ENCODE measurements around the gene PGC. TPM values are rescaled to one million over a fixed set of nuclear protein-coding genes. Genes with fewer than 3 reads are reported as not detected.

PGC gene
- total and polyA plus RNA-seq, 2 donors (not counting 1 experiment from before 2014, with no cell fraction given): not detected

DNA sequence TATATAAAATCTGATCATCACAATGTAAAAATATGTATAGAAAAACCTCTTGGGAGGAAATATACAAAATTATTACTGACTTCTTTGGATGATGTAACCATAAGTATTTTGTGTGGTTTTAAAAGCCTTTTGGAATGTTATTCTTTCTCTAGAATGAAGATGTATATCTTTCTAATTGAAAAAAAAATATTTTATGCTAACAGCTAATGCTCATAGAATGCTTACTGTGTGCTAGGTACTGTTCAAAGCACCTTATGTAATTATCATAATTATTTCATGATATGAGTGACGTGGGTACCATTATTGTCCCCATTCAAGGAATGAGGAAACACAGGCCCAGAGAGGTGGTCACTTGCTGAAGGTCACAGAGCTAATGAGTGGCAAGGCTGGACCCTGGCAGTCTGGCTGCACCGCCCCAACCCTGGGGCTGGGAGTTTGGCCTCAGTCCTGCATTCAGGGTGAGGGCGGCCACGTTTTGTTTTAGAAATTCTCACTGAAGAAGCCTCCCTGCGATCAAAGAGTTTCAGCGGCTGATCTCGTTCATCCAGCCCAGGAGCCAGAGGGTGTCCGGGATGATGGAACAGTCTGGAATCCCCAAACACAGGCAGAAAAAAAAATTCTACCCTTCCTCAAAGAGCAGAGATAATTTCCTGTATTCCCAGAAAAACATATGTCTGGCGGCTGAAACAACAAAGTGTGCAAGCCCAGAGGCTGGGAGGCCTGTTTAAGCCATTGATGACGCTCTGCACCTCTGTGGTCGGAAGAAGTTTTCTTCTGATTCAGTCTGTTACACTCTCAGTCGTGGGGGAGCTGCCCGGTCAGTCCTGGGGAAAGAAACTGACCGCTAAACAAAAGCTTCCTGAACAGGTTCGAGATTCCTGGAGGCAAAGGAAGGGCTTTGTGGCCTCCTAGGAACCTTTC lies 49.1 kb downstream of the PGC start:
- H3K36me3 ChIP-seq (replicated peaks in 1 of 2; ENCODE audit: control extremely low read depth in 1 of 2, control insufficient read depth in 1 of 2, extremely low read depth in 1 of 2, insufficient read depth in 2 of 2, low read length in 1 of 2): peaks cover 0 to 61% of the 10 kb centered on the region in 2 experiments
- ATAC-seq (ENCODE audit: low read depth): no peak
- H3K27ac Mint-ChIP-seq: peak overlapping the region; percentile 71
- H3K9me3 ChIP-seq (ENCODE audit: control extremely low read depth in 1 of 3, control insufficient read depth in 2 of 3, insufficient read depth in 1 of 3, low read length in 2 of 3): peaks cover 0 to 7% (median 0%) of the 10 kb centered on the region in 3 donors
- peaks cover 95% of the 10 kb centered on the region for H3K79me2 ChIP-seq (ENCODE audit: control insufficient read depth, insufficient read depth, low read length)
- no peak for DNase-seq
- peak overlapping the region in 1 of 2 donors; percentile 49 for H3K27ac ChIP-seq (ENCODE audit: low read length in 2 of 2)
- H3K4me2 ChIP-seq (replicated peaks; ENCODE audit: low read depth, low read length, poor library complexity, severe bottlenecking): no peak overlapping the region
- no peak for TF ChIP-seq EZH2 (IDR thresholded peaks at IDR 0.05; ENCODE audit: borderline replicate concordance, insufficient read depth, low read depth, low read length, poor library complexity, severe bottlenecking)
- TF ChIP-seq, protein P1, sequence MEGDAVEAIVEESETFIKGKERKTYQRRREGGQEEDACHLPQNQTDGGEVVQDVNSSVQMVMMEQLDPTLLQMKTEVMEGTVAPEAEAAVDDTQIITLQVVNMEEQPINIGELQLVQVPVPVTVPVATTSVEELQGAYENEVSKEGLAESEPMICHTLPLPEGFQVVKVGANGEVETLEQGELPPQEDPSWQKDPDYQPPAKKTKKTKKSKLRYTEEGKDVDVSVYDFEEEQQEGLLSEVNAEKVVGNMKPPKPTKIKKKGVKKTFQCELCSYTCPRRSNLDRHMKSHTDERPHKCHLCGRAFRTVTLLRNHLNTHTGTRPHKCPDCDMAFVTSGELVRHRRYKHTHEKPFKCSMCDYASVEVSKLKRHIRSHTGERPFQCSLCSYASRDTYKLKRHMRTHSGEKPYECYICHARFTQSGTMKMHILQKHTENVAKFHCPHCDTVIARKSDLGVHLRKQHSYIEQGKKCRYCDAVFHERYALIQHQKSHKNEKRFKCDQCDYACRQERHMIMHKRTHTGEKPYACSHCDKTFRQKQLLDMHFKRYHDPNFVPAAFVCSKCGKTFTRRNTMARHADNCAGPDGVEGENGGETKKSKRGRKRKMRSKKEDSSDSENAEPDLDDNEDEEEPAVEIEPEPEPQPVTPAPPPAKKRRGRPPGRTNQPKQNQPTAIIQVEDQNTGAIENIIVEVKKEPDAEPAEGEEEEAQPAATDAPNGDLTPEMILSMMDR (IDR thresholded peaks at IDR 0.05): no peak
- H3K9ac ChIP-seq (ENCODE audit: low read length): no peak overlapping the region
- no peaks in the 10 kb centered on the region for H3K9me3 Mint-ChIP-seq (ENCODE audit: insufficient read depth)
- H2AFZ ChIP-seq (ENCODE audit: insufficient read depth, low read depth, low read length, poor library complexity, severe bottlenecking): no peak overlapping the region
- no peaks in the 10 kb centered on the region for H3K27me3 ChIP-seq (replicated peaks in 1 of 4; ENCODE audit: control extremely low read depth in 1 of 4, control insufficient read depth in 3 of 4, insufficient read depth in 4 of 4, low read length in 3 of 4)
- intact Hi-C loops (cut with micrococcal nuclease): loop anchor here (5.0 kb wide), 1 partner anchor 34 kb away; no protein-coding TSS in a partner anchor
- H3K4me1 Mint-ChIP-seq: peaks cover 79% of the 10 kb centered on the region
- 85% methylated on average over 13 of the region's 15 CpGs for WGBS (ENCODE audit: insufficient coverage)
- POLR2A ChIA-PET: interaction anchor here (0.8 to 11.0 kb wide), 2 partner anchors 33 to 36 kb away, joined by 4 to 342 read pairs; partner anchors contain the start of gene TFEB
- no peaks in the 10 kb centered on the region for H3K27me3 Mint-ChIP-seq
- H3K4me3 Mint-ChIP-seq: no peak overlapping the region
- peaks cover 93% of the 10 kb centered on the region for H4K20me1 ChIP-seq (ENCODE audit: control insufficient read depth, insufficient read depth, low read length, poor library complexity, severe bottlenecking)
- H3K4me1 ChIP-seq (ENCODE audit: control insufficient read depth in 2 of 2, insufficient read depth in 2 of 2, low read length in 2 of 2): peaks cover 56 to 76% of the 10 kb centered on the region in 2 donors
- no peak overlapping the region for H3K4me3 ChIP-seq (ENCODE audit: control extremely low read depth in 1 of 5, extremely low read depth in 1 of 5, insufficient read depth in 1 of 5, low read depth in 2 of 5, low read length in 4 of 5)
- CTCF ChIA-PET: interaction anchor here (0.7 to 3.5 kb wide), 4 partner anchors 8 to 96 kb away, joined by 3 to 23 read pairs (median 4); no protein-coding TSS in a partner anchor
